HCT116 (cell line): ENCODE data around the gene NELFB. TPM values are rescaled to one million over a fixed set of nuclear protein-coding genes. Genes with fewer than 3 reads are reported as not detected.

Source experiments
- ATAC-seq: fragments of 200-7000 bp; cut with Tn5 transposase; 2 replicates; pipeline ENCODE4 v1.9.1; 2020; ENCODE audit warnings: mild to moderate bottlenecking, moderate library complexity
- BruUV-seq: library from RNA; stranded (reverse); fragments of 400-500 nt; replicated peaks from 2 replicates; lab custom pipeline; 2021; lab: Mats Ljungman, UMichigan
- CTCF ChIA-PET: fragments of 300-600 bp; sonication (Branson Sonifier 250); formaldehyde crosslinking; loops from one replicate; lab custom pipeline; 2021; ENCODE audit warnings: antibody characterized with exemption; lab: Charles Lee
- POLR2A ChIA-PET: fragments of 300-600, 350-600 bp; sonication (Branson Sonifier 250); formaldehyde crosslinking; loops from one replicate; lab custom pipeline; 2021; ENCODE audit warnings: antibody characterized with exemption; lab: Charles Lee
- RAD21 ChIA-PET, 2 experiments: fragments of 300-600 bp; sonication (Branson Sonifier 250); formaldehyde crosslinking; loops; one replicate each; lab custom pipeline; 2023; ENCODE audit warnings: low total read pairs in 2 of 2; ENCODE audit not compliant: uncharacterized antibody in 2 of 2, unreplicated experiment in 2 of 2, low non-redundant PET in 1 of 2; lab: Charles Lee
- DNase-seq: peaks from one replicate; pipeline ENCODE4 v3.0.0-alpha.2; 2010; ENCODE audit warnings: low read depth, low spot score
- H2AFZ ChIP-seq: fragments of 200-600 bp; shearing (Covaris generic), sonication (generic); 2 replicates; pipeline ENCODE4 v1.6.1; 2017; ENCODE audit warnings: low read depth, mixed run types, mixed read lengths, antibody characterized with exemption, low read length; ENCODE audit not compliant: poor library complexity, severe bottlenecking
- H3K27ac ChIP-seq: 2 replicates; pipeline ENCODE4 v1.5.1; 2012; ENCODE audit warnings: low read depth, low read length
- H3K27me3 ChIP-seq: fragments of 200-600 bp; sonication (generic); 2 replicates; pipeline ENCODE4 v1.6.1; 2016; ENCODE audit warnings: mixed run types, low read length, mixed read lengths; ENCODE audit not compliant: insufficient read depth
- H3K36me3 ChIP-seq, 2 experiments: fragments of 200-500 bp in 1 of 2; fragments of 200-600 bp in 1 of 2; sonication (Bioruptor generic) in 1 of 2; sonication (generic) in 1 of 2; 2 replicates each; pipeline versions ENCODE4 v1.5.1 to v1.6.1; 2014 to 2016; ENCODE audit warnings: low read length in 2 of 2, inconsistent platforms in 1 of 2, mixed read lengths in 1 of 2, mixed run types in 1 of 2; ENCODE audit not compliant: insufficient read depth in 2 of 2, control insufficient read depth in 1 of 2
- H3K4me1 ChIP-seq, 2 experiments: fragments of 200-600 bp in 1 of 2; sonication (generic) in 1 of 2; 2 replicates each; pipeline versions ENCODE4 v1.5.1 to v1.6.1; 2012 to 2017; ENCODE audit warnings: low read length in 2 of 2, inconsistent platforms in 1 of 2, mild to moderate bottlenecking in 1 of 2, mixed read lengths in 1 of 2, mixed run types in 1 of 2, moderate library complexity in 1 of 2; ENCODE audit not compliant: insufficient read depth in 2 of 2, control insufficient read depth in 1 of 2
- H3K4me2 ChIP-seq: fragments of 200-600 bp; sonication (generic); 2 replicates; pipeline ENCODE4 v1.6.1; 2017; ENCODE audit warnings: mixed run types, low read length, mixed read lengths
- H3K4me3 ChIP-seq, 2 experiments: fragments of 200-600 bp in 1 of 2; sonication (generic) in 1 of 2; replicated peaks in 1 of 2; 2 replicates each; pipeline ENCODE4 v1.5.1; 2011 to 2016; ENCODE audit warnings: low read length in 2 of 2, control low read depth in 1 of 2, low read depth in 1 of 2, mild to moderate bottlenecking in 1 of 2, mixed read lengths in 1 of 2, mixed run types in 1 of 2
- H3K79me2 ChIP-seq: fragments of 200-600 bp; sonication (generic); 2 replicates; pipeline ENCODE4 v1.6.1; 2017; ENCODE audit warnings: mild to moderate bottlenecking, mixed run types, low read length, moderate library complexity, mixed read lengths; ENCODE audit not compliant: insufficient read depth
- H3K9ac ChIP-seq: fragments of 200-600 bp; sonication (generic); 2 replicates; pipeline ENCODE4 v1.6.1; 2016; ENCODE audit warnings: low read length, mixed read lengths
- H3K9me2 ChIP-seq: fragments of 200-600 bp; sonication (generic), shearing (Covaris generic); 2 replicates; pipeline ENCODE4 v1.6.1; 2017; ENCODE audit warnings: mixed run types, mild to moderate bottlenecking, moderate library complexity; ENCODE audit not compliant: insufficient read depth
- H3K9me3 ChIP-seq, 2 experiments: fragments of 200-500 bp in 1 of 2; fragments of 200-600 bp in 1 of 2; sonication (Bioruptor generic) in 1 of 2; sonication (generic) in 1 of 2; 2 replicates each; pipeline ENCODE4 v1.6.1; 2014 to 2017; ENCODE audit warnings: low read length in 2 of 2, mixed read lengths in 2 of 2, inconsistent platforms in 1 of 2, low read depth in 1 of 2, mild to moderate bottlenecking in 1 of 2, mixed run types in 1 of 2, moderate library complexity in 1 of 2; ENCODE audit not compliant: control insufficient read depth in 1 of 2, insufficient read depth in 1 of 2
- H4K20me1 ChIP-seq: fragments of 200-600 bp; sonication (generic), shearing (Covaris generic); 2 replicates; pipeline ENCODE4 v1.6.1; 2017; ENCODE audit warnings: mixed run types, mild to moderate bottlenecking, moderate library complexity; ENCODE audit not compliant: insufficient read depth
- EZH2phosphoT487 ChIP-seq: fragments of 200-600 bp; IDR thresholded peaks from 2 replicates; pipeline ENCODE4 v1.6.1; 2018; ENCODE audit warnings: antibody characterized with exemption, borderline replicate concordance
- JUND ChIP-seq: IDR thresholded peaks from 2 replicates; pipeline ENCODE4 v1.6.1; 2012
- SIN3A ChIP-seq: IDR thresholded peaks from 2 replicates; pipeline ENCODE4 v1.6.1; 2012; ENCODE audit warnings: low read depth
- SP1 ChIP-seq: IDR thresholded peaks from 2 replicates; pipeline ENCODE4 v1.6.1; 2012; ENCODE audit warnings: low read depth
- intact Hi-C: fragments of 100-400 bp; cut with micrococcal nuclease; formaldehyde crosslinking; loops from 2 replicates; pipeline ENCODE4 v1.10.0; 2022
- total RNA-seq: library from RNA; stranded (reverse); gene quantifications from one replicate; pipeline ENCODE4 v1.2.1, GENCODE V29; 2021; ENCODE audit not compliant: unreplicated experiment
- TF ChIP-seq, protein P1 (sequence below): IDR thresholded peaks from 2 replicates; pipeline ENCODE4 v1.6.1; 2011; ENCODE audit warnings: mild to moderate bottlenecking, low read length, moderate library complexity; ENCODE audit not compliant: insufficient replicate concordance; ENCODE audit errors: extremely low read depth
- TF ChIP-seq, protein P2 (sequence below): IDR thresholded peaks from 2 replicates; pipeline ENCODE4 v1.6.1; 2012

The NELFB gene
- total RNA-seq, 1 experiment from 2014 or later: 86.4 TPM

DNA sequence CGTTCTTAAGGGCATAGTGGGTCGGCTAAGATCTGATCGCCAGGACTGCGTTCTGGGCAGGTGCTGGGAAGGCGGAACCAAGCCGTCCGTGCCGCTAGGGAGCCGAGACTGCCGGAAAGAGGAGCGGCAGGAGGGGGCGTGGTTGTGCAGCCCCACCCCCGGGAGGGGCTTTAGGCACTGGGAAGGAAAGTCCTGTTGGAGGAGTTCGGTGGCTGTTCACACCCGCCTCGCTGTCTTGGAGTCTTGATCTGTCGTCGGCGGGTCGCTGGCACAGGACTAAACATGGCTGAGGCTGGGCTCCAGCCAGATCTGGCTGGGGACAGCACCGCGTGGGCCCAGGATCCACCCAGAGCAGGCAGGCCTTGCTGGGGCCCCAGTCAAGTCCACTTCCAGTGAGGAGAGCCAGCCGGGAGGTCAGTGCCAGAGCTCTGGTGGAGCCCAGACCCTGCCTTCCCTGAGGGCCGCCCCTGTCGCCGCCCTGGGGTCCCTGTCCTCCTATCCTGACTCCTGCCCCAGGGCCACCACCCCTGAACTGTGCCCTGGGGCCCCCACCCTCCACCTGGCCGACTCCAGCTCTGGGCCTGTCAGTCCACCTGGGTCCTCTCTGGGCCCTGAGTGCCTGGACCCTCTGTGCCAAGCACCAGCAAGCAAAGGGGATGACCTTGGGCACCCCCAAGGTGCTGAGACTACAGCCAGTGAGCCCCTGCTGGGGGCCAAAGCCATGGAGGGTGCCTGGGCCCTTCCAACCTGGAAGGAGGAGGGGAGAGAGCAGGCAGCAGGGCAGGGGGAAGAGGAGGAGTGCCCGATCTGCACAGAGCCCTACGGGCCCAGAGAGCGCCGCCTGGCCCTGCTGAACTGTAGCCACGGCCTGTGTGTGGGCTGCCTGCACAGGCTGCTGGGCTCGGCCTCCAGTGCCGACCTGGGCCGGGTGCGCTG lies 37.6 kb upstream of the NELFB start (continued):
- TF ChIP-seq, protein P1, sequence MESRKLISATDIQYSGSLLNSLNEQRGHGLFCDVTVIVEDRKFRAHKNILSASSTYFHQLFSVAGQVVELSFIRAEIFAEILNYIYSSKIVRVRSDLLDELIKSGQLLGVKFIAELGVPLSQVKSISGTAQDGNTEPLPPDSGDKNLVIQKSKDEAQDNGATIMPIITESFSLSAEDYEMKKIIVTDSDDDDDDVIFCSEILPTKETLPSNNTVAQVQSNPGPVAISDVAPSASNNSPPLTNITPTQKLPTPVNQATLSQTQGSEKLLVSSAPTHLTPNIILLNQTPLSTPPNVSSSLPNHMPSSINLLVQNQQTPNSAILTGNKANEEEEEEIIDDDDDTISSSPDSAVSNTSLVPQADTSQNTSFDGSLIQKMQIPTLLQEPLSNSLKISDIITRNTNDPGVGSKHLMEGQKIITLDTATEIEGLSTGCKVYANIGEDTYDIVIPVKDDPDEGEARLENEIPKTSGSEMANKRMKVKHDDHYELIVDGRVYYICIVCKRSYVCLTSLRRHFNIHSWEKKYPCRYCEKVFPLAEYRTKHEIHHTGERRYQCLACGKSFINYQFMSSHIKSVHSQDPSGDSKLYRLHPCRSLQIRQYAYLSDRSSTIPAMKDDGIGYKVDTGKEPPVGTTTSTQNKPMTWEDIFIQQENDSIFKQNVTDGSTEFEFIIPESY: no peak
- TF ChIP-seq JUND: no peak
- TF ChIP-seq, all 23 proteins: peak for 4

DNA sequence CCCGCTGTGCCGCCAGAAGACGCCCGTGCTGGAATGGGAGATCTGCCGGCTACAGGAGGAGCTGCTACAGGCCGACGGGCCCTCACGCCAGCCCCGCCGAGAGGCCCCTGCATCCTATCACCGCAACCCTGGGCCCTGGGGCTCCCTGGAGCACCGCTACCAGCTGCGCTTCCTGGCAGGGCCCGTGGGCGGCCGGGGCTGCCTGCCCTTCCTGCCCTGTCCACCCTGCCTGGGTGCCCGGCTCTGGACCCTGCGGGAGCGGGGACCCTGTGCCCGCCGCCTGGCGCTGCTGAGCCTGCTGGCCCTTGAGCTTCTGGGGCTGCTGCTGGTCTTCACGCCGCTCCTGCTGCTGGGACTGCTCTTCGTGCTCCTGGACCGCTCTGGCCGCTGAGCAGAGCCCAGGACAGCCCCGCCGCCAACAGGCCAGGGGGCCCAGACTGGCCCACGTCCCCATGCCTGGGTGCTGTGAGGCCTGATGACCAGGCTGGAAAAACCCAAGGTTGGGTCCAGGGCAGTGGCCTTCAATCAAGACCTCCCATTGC lies 36.8 kb upstream of the NELFB start:
- intact Hi-C loops: no loop called here
- no peaks in the 10 kb centered on the region for H3K9me2 ChIP-seq
- ChIA-PET POLR2A (interaction anchor here (1.0 to 1.2 kb wide), 2 partner anchors 9 to 23 kb away, joined by 3 to 7 read pairs; partner anchors contain the start of genes RNF224 and TUBB4B), CTCF (interaction anchor here (1.1 kb wide), 1 partner anchor 67 kb away, joined by 4 read pairs; no protein-coding TSS in a partner anchor), RAD21 (no interaction called here)
- no peak overlapping the region for H2AFZ ChIP-seq
- no peaks in the 10 kb centered on the region for H3K79me2 ChIP-seq
- H3K4me2 ChIP-seq: peak overlapping the region; percentile 77
- TF ChIP-seq EZH2phosphoT487 (no peak), SP1 (no peak), SIN3A (no peak)
- TF ChIP-seq, protein P2, sequence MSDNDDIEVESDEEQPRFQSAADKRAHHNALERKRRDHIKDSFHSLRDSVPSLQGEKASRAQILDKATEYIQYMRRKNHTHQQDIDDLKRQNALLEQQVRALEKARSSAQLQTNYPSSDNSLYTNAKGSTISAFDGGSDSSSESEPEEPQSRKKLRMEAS: no peak
- ATAC-seq (no peak), DNase-seq (no peak)
- BruUV-seq: no TSS peak
- H3K27ac ChIP-seq: peak overlapping the region; percentile 94
- no peaks in the 10 kb centered on the region for H3K27me3 ChIP-seq
- peaks cover 28 to 63% of the 10 kb centered on the region in 2 experiments for H3K4me1 ChIP-seq
- H3K9me3 ChIP-seq: no peaks in the 10 kb centered on the region
- no peaks in the 10 kb centered on the region for H4K20me1 ChIP-seq
- H3K36me3 ChIP-seq: no peaks in the 10 kb centered on the region
- peak overlapping the region; percentile 45 to 46; a peak in 2 of 4 replicates for H3K4me3 ChIP-seq
- H3K9ac ChIP-seq: peak overlapping the region; percentile 46
